MG63 (cell line): ENCODE data around the gene MAPKAPK5. TPM values are rescaled to one million over a fixed set of nuclear protein-coding genes. Genes with fewer than 3 reads are reported as not detected.
"Not testable (repeated sequence)": the region's sequence is repeated elsewhere in the genome, so short reads cannot be mapped to it uniquely, and the experiment has no call there.

ENCODE experiments used
- DNase-seq: peaks from one replicate; pipeline ENCODE4 v3.0.0-alpha.2; 2020
- H3K27me3 ChIP-seq: fragments of 250-450 bp; sonication (Bioruptor Pico); 2 replicates; pipeline ENCODE4 v1.5.1; 2020; ENCODE audit warnings: mild to moderate bottlenecking, moderate library complexity
- H3K36me3 ChIP-seq: fragments of 250-450 bp; sonication (Bioruptor Pico); 2 replicates; pipeline ENCODE4 v1.5.1; 2020; ENCODE audit warnings: mild to moderate bottlenecking, moderate library complexity
- H3K4me3 ChIP-seq: fragments of 250-450 bp; sonication (Bioruptor Pico); 2 replicates; pipeline ENCODE4 v1.5.1; 2020; ENCODE audit warnings: mild to moderate bottlenecking, moderate library complexity
- H3K9me3 ChIP-seq: fragments of 250-450 bp; sonication (Bioruptor Pico); 2 replicates; pipeline ENCODE4 v1.5.1; 2020; ENCODE audit warnings: mild to moderate bottlenecking, moderate library complexity
- total RNA-seq: library from RNA; depleted of rRNA; stranded (reverse); fragments of >200 nt; shearing (Covaris generic); gene quantifications from 2 replicates; pipeline ENCODE4 v1.2.3, GENCODE V29; 2014; ENCODE audit warnings: low replicate concordance; rRNA removed

Gene MAPKAPK5
- total RNA-seq, 1 experiment from 2014 or later: 46.4 TPM

DNA sequence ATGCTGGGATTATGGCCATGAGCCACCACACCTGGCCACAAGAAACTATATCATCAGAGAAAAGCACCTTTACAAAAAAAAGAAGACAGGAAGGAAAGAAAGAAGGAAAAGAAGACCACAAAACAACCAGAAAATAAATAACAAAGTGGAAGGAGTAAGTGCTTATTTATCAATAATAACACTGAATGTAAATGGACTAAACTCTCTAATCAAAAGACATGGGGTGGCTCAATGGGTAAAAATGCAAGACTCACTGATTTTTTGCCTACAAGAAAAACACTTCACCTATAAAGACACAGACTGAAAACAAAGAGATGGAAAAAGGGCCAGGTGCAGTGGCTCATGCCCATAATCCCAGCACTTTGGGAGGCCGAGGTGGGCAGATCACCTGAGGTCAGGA is 65.7 kb downstream of the MAPKAPK5 start:
- DNase-seq: no peak
- Histone ChIP-seq H3K36me3 (peaks cover 24% of the 10 kb centered on the region), H3K4me3 (no peak overlapping the region), H3K27me3 (no peaks in the 10 kb centered on the region), H3K9me3 (peaks cover 11% of the 10 kb centered on the region)

DNA sequence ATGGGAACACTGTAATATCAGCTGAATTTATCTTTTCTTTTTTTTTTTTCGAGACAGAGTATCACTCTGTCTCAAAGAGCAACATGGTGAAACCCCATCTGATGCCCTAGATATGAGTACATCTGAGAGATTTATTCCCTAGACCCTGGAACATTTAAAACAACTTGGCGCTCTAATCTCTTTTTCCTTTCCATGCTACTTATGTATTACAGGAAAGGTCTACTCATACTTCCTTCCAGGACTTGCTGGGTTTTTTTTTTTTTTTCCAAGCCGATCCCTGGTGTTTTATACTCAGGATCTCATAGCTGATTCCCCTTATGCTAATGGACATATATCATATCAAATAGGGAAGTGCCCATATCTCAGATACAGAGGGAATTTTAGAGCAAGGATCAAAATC is 83.1 kb downstream of the MAPKAPK5 start:
- Histone ChIP-seq H3K36me3 (no peaks in the 10 kb centered on the region), H3K4me3 (no peak overlapping the region), H3K27me3 (no peaks in the 10 kb centered on the region), H3K9me3 (no peaks in the 10 kb centered on the region)
- no peak for DNase-seq

GRCh38 chr12:111926631-111927030 is 84.6 kb downstream of the MAPKAPK5 start:
- DNase-seq: no peak
- Histone ChIP-seq H3K9me3 (no peaks in the 10 kb centered on the region), H3K4me3 (no peak overlapping the region), H3K27me3 (no peaks in the 10 kb centered on the region), H3K36me3 (no peaks in the 10 kb centered on the region)

DNA sequence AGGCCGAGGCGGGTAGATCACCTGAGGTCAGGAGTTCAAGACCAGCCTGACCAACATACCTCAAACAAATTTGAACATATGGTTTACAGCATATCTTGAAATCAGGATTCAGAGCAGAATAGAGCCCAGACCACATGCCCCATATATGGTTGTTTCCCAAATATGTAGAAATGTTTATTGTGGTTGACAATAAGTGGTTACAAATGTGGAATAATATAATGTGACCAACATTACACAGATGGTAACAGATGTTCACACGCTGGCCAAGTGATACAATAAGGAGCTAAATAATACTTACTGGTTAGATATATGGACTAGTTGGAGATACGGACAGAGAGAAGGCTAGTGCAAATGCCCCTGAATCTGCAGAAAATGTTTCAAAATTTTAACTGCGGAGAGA is 85.3 kb downstream of the MAPKAPK5 start:
- no peaks in the 10 kb centered on the region for H3K36me3 ChIP-seq
- H3K9me3 ChIP-seq: no peaks in the 10 kb centered on the region

DNA sequence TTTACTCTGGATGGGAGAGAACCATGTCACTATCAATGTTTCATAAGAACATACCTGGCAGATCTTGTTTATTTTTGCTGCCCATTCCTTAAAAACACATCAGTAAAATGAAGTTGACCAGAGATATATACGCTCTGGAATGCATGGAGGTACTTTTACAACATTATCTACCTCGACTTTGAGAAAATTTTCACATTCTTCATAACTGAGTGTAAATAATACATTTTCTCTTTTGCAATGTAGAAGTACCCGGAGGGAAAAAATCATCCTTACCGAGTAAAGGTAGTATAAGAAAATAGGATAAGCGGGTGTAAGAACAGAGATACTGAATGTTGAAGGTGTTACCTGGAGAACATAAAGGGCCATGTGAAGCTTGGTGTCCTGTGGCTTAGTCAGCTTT is 90.2 kb downstream of the MAPKAPK5 start:
- Histone ChIP-seq H3K4me3 (no peak overlapping the region), H3K36me3 (no peaks in the 10 kb centered on the region), H3K27me3 (no peaks in the 10 kb centered on the region), H3K9me3 (no peaks in the 10 kb centered on the region)
- no peak for DNase-seq

More for the DNA sequence above, 85.3 kb downstream of the MAPKAPK5 start:
- DNase-seq: no peak
- no peak overlapping the region for H3K4me3 ChIP-seq
- H3K27me3 ChIP-seq: no peaks in the 10 kb centered on the region

- no peak for DNase-seq
- Histone ChIP-seq H3K9me3 (no peaks in the 10 kb centered on the region), H3K27me3 (no peaks in the 10 kb centered on the region), H3K36me3 (no peaks in the 10 kb centered on the region), H3K4me3 (no peak overlapping the region)
Measured at GRCh38 chr12:111936869-111937268, 94.8 kb downstream of the MAPKAPK5 start.

GRCh38 chr12:111937429-111937828 is 95.4 kb downstream of the MAPKAPK5 start:
- H3K9me3 ChIP-seq: no peaks in the 10 kb centered on the region
- H3K4me3 ChIP-seq: no peak overlapping the region
- H3K36me3 ChIP-seq: no peaks in the 10 kb centered on the region
- H3K27me3 ChIP-seq: no peaks in the 10 kb centered on the region
- no peak for DNase-seq

DNA sequence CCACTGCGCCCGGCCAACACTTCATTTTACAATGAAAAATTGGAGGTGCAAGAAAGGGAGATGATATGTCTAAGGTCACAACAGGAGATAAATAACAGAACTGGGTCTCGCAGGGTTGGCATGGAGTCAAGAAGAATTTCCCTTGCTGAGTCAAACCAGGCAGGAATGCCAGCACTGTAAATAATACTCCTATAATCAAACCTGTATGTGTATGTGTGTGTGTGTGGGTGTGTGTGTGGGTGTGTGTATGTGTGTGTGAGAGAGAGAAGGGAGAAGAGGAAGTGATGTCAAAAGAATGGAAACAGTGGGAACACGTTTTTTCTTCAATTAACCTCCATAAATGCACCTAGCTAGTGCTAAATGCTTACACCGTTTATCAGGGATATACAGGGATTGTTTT is 100.5 kb downstream of the MAPKAPK5 start:
- H3K9me3 ChIP-seq: no peaks in the 10 kb centered on the region
- no peaks in the 10 kb centered on the region for H3K27me3 ChIP-seq
- DNase-seq: peak; percentile 72
- no peak overlapping the region for H3K4me3 ChIP-seq
- H3K36me3 ChIP-seq: no peaks in the 10 kb centered on the region

GRCh38 chr12:111943929-111944328 is 101.9 kb downstream of the MAPKAPK5 start:
- Histone ChIP-seq H3K27me3 (no peaks in the 10 kb centered on the region), H3K9me3 (no peaks in the 10 kb centered on the region), H3K4me3 (no peak overlapping the region), H3K36me3 (no peaks in the 10 kb centered on the region)
- DNase-seq: no peak

DNA sequence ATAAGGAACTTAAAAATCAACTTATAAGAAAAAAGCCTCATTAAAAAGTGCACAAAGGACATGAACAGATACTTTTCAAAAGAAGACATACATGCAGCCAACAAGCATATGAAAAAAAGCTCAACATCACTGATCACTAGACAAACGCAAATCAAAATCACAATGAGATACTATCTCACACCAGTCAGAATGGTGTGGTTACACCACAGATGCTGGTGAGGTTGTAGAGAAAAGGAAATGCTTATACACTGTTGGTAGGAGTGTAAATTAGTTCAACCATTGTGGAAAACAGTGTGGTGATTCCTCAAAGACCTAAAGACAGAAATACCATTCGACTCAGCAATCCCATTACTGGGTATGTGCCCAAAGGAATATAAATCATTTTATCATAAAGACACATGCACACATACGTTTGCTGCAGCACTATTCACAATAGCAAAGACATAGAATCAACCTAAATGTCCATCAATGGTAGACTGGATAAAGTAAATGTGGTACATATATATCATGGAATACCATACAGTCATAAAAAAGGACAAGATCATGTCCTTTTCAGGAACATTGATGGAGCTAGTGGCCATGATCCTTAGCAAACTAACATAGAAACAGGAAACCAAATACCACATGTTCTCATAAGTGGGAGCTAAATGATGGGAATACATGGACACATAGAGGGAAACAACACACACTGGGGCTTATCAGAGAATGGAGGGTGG is 109.1 kb downstream of the MAPKAPK5 start:
- H3K36me3 ChIP-seq, H3K4me3 ChIP-seq, DNase-seq, H3K27me3 ChIP-seq, H3K9me3 ChIP-seq: not testable (repeated sequence)

Other genes with a start within 250 kb of the MAPKAPK5 start
- gene ATXN2, start 242.9 kb upstream of the MAPKAPK5 start, total RNA-seq: 6.9 and 7.1 TPM in 2 replicates
- 11.0 and 12.4 TPM in 2 replicates for gene BRAP, start 156.3 kb upstream of the MAPKAPK5 start, total RNA-seq
- 7.4 and 17.3 TPM in 2 replicates for gene ACAD10, start 156.2 kb upstream of the MAPKAPK5 start, total RNA-seq
- gene ALDH2, start 75.3 kb upstream of the MAPKAPK5 start, total RNA-seq: 55.8 and 61.9 TPM in 2 replicates
- gene TMEM116, start 170.9 kb downstream of the MAPKAPK5 start, total RNA-seq: 6.7 and 8.2 TPM in 2 replicates
- 98.7 and 123 TPM in 2 replicates for gene ERP29, start 171.2 kb downstream of the MAPKAPK5 start, total RNA-seq